Stimulated activated CD4-positive, alpha-beta T cell treated with anti-CD3 and anti-CD28 coated beads, Interleukin-12 subunit alpha, Interleukin-12 subunit beta, amount 100 ng/mL, for 48 hours (primary cell): ENCODE measurements around the gene ETFA.
A peak's percentile ranks its signal among the peaks of the same experiment; 100 is the strongest.
"Not testable (repeated sequence)": the region's sequence is repeated elsewhere in the genome, so short reads cannot be mapped to it uniquely, and the experiment has no call there.

ENCODE experiments used
- DNase-seq, 3 donors: peaks; one replicate each; pipeline ENCODE4 v3.0.0-alpha.2; 2020; ENCODE audit warnings: low read depth in 2 of 3, low spot score in 1 of 3

ETFA gene

DNA sequence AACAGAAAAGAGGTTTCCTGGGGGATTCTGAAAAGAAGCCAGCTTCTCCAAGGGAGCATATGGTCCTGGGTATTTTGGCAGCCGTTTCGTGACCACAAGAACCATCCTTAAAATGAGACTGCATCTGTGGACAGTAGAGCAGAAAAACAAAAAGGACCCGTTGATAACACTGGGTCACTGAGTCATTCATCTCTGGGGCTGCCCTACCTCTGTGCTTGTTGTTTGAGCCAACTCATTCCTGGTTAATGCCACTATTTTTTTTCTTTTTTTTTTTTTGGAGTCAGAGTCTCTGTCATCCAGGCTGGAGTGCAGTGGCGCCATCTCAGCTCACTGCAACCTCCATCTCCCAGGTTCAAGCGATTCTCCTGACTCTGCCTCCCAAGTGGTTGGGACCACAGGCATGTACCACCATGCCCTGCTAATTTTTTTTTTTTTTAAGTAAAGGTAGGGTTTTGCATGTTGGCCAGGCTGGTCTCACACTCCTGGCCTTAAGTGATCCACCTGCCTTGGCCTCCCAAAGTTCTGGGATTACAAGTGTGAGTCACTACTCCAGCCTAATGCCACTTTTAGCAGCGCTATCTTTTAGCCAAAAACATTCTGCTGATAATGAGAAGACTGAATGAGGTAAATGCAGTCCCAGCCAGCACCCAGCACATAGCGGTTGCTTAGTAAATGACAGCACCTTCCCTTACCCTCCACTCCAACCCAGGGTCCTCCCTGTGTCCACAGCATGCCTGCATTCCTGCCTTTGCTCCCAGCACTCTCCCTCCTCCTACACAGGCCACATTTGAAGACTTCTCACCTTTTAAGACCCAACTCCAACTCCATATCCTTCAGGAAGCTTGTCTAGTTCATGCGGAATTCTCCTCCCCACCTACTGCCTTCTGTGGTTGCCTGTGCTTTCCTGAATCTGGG is 16.2 kb upstream of the ETFA start:
- no peak for DNase-seq

DNA sequence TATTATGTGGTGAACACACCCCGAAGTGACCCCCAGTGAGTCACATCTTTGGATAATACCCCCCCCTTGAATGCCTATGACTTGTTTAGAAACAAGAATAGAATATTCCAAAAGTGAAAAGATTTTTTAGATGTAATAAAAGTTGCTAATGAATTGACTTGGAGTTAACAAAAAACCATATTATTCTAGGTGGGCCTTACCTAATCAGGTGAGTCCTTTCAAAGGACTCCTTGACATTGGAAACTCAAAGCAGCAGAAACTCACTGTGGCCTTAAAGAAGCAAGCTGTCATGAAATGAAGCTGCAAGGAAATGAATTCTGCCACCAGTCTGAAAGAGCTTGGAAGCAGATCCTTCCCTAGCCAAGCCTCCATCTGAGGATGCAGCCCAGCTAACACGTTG is 14.4 kb upstream of the ETFA start:
- DNase-seq: no peak

DNA sequence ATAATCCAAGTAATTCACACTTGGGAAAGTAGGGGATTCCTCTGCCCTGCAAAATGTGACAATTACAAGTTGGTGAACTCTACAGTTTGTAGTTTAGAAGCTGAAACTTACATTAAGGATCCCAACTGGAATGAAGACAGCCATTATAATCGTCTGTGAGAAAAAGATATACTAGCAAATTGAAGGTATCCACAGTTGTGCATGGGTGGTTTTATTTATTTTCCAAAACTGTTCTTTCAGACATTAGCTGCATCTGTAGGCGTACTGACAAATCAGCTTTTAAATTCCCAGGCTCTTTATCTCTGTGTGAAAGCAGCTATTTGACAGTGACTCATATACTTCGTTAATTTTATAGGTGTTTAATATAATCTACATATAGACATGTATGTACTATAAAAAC is 12.8 kb upstream of the ETFA start:
- DNase-seq: no peak

DNA sequence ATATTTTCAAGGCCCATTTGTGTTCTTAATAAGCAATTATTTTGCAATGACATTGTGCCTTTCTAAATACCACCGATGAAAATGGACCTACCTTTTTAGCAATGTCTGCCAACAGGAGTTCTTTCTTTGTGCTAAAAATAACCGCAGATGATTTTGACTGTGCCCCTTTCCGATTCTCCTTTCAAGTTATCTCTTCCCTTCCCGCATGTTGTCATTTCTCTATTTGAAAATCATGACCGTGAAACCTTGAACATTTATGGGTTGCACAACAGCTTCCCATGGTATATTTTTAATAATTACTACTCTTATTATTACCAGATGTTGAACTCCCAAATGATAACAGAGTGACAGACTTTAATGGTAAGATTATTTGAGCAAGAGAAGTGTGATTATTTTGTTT is 10.3 kb upstream of the ETFA start:
- no peak for DNase-seq

DNA sequence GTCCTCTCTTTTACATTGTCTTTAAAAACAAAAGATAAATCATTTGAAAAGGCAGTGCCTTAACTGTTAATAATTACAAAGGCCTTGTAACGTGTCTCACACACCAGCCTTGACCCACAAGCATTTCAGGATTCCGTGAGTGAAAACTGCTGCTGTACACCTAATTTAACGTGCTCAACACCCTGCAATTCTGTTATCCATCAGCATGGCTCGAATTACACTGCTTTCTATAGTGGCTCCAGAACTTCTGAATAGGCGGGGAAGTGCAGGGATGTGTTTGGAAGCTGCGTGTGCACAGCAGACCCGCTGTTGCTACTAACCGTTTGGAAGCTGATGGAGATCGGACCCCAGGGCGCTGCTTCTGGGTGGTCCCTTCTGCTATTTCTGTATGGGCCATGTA is 9.9 kb upstream of the ETFA start:
- no peak for DNase-seq

DNA sequence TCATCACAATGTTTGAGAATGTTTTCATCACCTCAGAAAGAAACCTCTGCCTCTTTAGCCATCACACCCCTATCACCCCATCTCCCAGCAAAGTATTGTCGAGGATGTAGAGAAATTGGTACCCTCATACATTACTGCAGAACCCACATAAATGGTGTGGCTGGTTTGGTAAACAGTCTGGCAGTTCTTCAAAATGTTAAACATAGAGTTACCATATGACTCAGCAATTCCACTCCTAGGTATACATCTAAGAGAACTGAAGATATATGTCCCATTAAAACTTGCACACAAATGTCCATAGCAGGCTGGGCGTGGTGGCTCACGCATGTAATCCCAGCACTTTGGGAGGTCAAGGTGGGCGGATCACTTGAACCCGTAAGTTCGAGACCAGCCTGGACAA is 8.7 kb upstream of the ETFA start:
- no peak for DNase-seq

DNA sequence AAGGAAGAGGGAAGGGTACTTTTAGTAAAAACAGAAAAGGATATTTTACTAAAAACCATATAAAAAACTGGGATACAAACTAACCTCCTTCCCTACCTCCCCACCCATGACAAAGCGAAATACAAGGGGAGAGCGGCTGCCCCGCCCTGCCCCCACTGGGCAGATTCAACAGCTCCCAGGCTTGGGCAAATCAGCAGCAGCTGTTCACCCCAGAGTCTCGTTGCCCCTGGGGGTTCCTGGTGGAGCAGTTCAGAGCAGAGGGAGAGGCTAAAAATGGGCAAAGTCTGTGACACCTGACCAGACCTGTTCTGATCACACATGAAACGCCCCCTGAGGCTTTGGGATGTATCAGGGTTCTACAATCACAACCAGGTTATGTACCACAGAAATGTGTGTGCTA is 2.5 kb upstream of the ETFA start:
- DNase-seq: no peak

DNA sequence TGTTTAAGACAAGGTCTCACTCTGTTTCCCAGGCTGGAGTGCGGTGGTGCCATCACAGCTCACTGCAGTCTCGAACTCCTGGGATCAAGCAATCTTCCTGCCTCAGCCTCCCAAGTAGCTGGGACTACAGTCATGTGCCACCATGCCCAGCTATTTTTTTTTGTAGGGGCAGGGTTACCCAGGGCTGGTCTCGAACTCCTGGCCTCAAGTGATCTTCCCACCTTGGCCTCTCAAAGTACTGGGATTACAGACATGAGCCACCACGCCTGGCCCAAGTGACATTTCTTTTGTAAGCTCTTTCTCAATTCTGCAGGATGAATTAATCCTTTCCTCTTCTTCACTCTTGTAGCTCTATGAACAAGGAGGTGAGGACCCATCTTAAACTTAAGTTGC is 1.9 kb upstream of the ETFA start:
- not testable (repeated sequence) for DNase-seq

DNA sequence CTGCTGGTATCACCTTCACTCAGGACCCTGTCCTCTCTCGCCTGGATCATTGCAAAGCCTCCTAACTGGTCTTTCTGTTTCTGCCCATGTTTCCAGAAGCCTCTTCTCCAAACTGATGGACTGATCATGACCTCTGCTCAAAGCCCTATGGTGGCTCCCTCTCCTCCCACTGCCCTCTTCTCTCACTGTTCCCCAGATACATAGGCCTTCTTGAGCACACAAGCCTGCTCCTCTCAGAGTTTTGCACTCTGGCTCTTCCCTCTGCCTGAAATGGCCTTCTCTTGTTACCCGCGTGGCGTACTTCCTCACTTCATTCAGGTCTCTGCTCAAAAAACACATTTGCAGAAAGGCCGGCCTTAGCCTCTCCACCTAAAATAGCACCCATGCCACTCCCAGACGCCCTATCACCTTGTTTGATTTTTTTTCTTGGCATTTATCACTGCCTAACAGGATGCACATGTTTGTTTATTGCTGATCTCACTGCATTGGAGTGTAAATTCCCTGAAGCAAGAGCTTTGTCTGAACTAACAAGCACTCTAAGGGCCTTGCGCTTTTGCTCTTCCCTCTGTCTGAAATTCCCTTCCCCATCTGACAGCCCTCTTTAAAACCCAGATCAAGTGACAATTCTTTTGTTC is 1.4 kb upstream of the ETFA start:
- no peak for DNase-seq

DNA sequence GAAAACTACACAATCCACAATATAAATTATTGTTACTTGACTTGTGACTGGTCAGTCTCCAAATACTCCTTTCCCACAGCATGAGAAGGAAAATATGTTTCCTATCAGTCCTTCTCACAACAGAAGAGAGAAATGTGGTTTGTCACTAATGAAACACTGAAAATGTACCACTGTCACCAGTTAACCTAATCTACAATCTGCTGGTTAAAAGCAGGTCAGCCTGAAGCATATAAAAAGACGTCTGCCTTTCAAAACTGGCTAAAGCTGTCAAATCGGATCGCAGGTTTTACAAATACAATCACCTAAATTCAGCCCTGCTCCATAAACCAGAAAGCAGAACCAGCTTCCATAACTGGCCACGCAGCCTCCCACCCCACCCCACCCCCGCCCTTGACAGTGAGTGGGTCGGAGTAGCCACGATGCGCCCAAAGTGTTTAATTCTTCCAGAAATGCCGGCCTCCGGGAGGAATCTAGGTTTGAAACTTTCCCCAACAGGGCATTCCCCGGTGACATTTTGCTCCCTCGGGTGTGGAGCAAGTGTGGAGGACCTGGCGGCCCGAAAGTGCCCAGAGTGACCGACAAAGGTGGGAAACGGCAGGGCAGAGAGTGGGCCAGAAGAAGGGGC is 682 bp downstream of the ETFA start:
- peak in 1 of 3 donors; percentile 6 for DNase-seq

DNA sequence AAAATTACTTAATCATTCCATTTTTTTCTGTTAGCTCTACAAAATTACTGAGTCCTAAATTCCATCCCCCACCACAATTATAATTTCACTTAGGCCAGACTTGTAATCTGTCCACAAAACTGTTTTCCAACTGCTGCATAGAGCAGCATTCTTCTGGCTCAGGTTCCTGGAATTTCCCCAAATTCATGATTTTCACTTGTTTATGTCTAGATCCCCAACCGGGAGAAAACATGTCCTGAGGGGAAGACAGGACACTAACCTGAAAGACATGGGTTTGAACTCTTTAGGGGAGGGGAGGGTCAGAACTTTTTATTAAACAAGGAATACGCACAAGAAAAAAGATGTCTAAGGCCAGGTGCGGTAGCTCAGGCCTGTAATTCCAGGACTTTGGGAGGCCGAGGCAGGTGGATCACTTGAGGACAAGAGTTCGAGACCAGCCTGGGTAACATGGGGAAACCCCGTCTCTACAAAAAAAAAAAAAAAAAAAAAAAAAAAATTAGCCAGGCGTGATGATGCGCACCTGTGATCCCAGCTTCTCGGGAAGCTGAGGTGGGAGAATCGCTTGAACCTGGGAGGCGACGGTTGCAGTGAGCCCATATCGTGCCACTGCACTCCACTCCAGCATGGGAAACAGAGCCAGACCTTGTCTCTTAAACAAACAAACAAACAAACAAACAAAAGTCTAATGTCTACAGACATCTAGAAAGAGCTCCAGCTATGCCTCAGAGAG is 1.5 kb downstream of the ETFA start:
- no peak for DNase-seq

DNA sequence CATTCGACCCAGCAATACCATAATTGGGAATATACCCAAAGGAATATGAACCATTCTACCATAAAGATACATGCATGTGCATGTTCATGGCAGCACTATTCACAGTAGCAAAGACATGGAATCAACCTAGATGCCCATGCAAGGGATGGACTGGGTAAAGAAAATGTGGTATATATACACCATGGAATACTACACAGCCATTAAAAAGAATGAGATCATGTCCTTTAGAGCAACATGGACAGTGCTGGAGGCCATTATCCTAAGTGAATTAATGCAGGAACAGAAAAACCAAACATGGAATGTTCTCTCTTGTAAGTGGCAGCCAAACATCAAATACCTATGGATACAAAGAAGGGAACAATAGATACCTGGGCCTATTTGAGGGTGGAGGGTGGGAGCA is 7.4 kb downstream of the ETFA start:
- no peak for DNase-seq

DNA sequence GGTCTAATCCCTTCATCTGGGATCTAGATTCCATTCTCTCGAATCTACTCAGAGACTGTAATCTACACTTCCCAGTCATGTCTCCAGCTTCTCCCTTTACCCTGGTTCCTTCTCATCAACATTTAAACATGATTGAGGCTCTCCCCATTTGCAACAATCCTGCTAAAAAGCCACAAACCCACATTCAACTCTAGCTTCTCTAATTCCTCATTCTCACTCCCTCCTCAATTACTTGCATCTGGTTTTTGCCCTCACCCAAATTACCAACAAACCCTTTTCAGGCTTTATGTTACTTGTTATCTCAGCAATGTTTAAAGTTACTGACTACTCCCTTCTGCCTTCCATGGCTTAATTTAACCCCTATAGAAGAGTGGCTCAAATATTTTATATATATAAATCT is 11.5 kb downstream of the ETFA start:
- no peak for DNase-seq

DNA sequence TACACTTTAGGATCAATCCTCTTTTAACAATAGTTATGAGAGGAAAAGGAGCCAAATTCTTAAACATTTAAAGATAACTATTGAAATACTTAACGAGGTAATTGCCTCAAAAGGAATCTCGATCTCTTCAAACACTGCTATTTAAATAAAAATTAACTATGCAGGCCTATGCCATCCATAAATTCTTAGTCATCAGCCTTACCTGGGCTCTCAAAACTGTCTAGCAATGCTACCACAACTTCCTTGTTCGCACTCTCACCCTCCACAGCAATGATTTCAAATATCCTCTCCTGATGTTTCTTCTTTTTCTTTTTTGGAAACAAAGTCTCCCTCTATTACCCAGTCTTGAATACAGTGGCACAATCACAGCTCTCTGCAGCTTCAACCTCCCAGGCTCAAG is 12.3 kb downstream of the ETFA start:
- DNase-seq: no peak

DNA sequence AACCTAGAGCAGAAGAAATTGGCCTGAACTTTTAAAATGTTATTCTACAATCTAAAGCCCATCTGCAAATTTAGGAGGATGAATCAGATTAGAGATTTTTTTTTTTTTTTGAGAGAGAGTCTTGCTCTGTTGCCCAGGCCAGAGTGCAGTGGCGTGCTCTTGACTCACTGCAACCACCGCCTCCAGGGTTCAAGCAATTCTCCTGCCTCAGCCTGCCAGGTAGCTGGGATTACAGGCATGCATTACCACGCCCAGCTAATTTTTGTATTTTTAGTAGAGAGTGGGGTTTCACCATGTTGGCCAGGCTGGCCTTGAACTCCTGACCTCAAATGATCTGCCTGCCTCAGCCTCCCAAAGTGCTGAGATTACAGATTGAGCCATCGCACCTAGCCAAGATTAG is 13.3 kb downstream of the ETFA start:
- not testable (repeated sequence) for DNase-seq

DNA sequence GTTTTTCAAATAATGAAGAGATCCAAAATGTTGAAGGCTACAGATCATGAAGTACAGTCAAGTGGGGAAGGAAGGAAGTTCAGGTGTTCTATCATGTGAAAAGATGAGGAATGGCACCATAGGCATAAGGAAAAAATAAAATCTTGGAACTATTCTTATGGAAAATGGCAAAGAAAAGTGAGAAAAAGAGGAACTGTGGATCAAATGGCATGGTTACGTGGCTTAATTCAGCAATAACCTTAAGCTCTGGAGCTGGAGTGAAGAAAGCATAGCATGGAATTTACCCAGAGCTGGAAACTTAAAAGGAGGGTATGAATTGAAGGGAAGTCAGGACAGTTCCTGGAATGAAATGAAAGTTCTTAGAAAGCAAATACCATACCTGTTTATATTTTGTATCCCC is 14.4 kb downstream of the ETFA start:
- DNase-seq: no peak

DNA sequence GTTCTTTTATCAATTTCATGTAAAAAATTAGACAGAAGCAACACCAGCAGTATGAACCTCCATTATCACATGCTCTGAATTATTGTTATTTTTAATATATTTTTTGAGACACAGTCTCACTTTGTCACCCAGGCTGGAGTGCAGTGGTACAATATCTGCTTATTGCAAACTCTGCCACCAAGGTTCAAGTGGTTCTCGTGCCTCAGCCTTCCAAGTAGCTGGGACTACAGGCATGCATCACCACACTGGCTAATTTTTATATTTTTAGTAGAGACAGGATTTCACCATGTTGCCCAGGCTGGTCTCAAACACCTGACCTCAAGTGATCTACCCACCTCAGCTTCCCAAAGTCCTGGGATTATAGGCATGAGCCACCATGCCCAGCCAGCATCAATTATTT is 16.8 kb downstream of the ETFA start:
- DNase-seq: not testable (repeated sequence)

DNA sequence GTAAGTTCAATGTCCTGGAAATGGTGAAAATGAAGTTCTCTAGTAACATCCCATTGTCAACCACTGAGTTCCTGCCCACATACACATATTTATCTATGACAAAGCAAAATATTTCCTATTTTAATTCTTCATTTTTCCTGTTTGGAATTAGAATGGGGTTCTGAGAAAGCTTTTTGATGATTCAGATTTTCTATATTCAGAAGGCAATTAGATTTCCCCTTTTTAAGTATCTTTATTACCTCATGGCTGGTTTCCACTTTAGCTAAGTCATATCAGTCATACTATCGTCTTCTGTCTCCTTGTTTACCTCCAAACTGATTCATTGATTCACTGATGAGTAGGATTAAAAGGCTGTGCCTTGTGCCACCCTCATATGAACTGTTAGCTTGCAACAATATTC is 17.9 kb downstream of the ETFA start:
- DNase-seq: no peak

DNA sequence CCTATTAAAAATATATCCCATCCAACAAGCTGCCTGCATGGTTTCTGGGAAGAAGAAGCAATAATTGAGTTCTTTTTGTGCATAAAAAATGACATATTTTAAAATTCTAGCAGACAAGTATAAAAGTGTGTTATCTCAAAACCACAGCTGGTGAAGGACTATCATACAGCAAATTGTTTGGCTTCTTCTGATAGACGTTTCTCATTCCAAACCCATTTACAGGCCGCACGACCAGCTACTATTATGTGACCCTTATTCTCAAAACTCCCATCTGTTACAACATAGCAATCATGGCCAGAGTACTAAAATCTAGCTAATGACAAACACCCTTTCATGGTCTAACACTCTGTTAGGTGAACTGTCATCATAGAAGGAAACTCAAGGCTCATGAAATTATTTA is 21.7 kb downstream of the ETFA start:
- no peak for DNase-seq

DNA sequence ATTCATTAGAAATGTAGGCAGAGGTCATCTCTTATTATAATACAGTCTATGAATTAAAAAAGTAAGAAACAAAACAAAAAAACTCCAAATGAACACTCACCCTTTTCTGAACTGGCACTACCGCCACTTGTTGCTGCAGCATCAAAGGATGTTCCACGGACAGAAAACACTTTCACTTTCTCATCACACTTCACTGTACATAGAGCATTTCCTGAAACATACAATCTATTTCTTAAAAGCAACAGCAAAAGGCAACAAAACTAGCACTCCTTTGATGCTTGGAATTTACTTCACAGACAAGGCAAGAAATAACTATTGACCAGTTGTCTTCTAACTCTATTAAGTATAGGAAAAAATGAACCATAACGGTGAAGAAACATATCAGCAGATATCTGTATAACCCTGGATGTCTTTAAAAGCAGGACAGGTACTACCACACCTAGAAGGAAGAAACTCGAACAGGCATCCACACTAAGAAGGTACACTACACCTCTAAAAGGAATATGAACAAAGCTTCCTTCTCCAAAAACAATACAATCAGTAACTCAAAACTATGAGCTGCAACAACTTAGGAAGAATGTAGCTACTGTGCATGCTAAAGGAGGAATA is 24.9 kb downstream of the ETFA start:
- DNase-seq: no peak

DNA sequence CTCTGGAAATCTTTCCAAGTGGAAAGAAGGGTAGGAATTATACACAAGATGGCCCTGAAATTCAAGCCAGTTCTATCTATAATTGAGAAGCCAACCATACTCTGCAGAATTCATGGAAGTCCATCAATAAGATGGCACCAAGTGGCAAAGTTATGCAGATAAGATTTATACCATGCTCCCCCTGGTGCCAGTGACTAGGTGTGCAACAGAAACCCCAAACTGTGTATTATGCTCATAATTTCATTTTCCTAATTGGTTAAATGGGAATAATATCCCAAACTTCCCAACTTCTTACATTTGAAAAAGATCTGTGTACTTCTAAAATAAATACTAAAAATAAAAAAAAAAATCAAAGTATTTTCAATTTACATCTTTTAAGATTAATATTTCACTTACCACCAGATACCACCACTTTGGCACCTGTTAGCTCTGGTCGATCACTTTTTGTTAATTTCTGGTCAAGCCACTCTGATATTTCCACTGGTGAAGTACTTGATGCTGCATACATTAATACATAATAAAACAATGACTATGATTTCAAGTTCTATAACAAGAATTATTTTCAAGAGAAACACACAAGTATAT is 25.9 kb downstream of the ETFA start:
- DNase-seq: no peak
